Muscle layer of duodenum (tissue), 2 donors: ENCODE measurements around the gene CD82.
A peak's percentile ranks its signal among the peaks of the same experiment; 100 is the strongest.

Experiments used
- H3K27ac ChIP-seq: one replicate; pipeline ENCODE4 v1.7.0; 2013; ENCODE audit warnings: mild to moderate bottlenecking, low read length
- H3K27me3 ChIP-seq: one replicate; pipeline ENCODE4 v1.7.0; 2013; ENCODE audit warnings: low read depth, mild to moderate bottlenecking, control low read depth, low read length
- H3K36me3 ChIP-seq, 2 donors: one replicate each; pipeline ENCODE4 v1.7.0; 2013; ENCODE audit warnings: low read length in 2 of 2, control low read depth in 1 of 2, mild to moderate bottlenecking in 1 of 2; ENCODE audit not compliant: insufficient read depth in 2 of 2, control insufficient read depth in 1 of 2
- H3K4me1 ChIP-seq, 2 donors: one replicate each; pipeline ENCODE4 v1.7.0; 2013; ENCODE audit warnings: low read length in 2 of 2, mild to moderate bottlenecking in 2 of 2, control low read depth in 1 of 2, moderate library complexity in 1 of 2; ENCODE audit not compliant: insufficient read depth in 2 of 2, control insufficient read depth in 1 of 2
- H3K4me3 ChIP-seq, 2 donors: one replicate each; pipeline ENCODE4 v1.7.0; 2013; ENCODE audit warnings: low read length in 2 of 2, low read depth in 1 of 2, mild to moderate bottlenecking in 1 of 2
- H3K9me3 ChIP-seq, 2 donors: one replicate each; pipeline ENCODE4 v1.7.0; 2013; ENCODE audit warnings: low read length in 2 of 2, control low read depth in 1 of 2, mild to moderate bottlenecking in 1 of 2; ENCODE audit not compliant: control insufficient read depth in 1 of 2
- donor health status: healthy.

The CD82 gene

DNA sequence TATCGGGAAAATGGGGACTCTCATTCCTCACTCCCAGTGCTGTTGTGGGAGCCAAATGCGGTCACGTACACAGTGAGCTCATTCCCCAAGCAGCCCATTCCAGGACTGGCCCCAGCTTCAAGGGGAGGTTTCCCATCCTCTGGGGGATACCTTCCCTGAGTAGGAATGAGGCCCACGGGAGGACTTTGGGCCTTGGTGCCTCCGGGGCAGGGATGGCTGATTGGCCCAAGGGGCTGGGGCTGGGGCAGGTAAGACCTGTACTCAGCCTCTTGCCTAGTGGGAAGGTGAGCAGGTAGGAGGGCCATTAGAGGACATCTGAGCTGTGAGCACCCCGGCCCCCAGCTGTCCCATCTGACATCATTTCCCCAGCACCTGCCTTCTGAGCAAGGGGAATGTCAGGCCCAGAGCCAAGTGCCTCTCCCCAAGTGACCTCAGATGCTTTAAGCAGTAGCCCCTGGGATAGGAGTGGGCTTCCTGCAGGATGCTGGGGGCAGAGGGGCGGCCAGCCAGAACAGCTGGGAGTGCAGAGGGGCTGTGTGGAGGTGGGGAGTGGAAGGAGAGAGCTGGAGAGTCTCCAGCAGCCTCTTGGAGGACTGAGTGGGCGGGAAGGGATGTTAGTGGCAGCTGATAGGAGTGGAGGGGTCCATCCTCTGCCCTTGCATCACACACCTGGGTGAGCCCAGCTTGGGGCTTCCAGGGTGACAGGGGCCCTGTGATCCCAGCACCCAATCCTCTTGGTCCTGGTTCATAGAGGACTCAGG lies 58.4 kb downstream of the CD82 start:
- Histone ChIP-seq H3K4me3 (no peak overlapping the region), H3K27ac (no peak overlapping the region), H3K36me3 (peaks cover 1 to 3% of the 10 kb centered on the region in 2 donors), H3K9me3 (no peaks in the 10 kb centered on the region), H3K4me1 (peaks cover 9 to 33% of the 10 kb centered on the region in 2 donors), H3K27me3 (no peaks in the 10 kb centered on the region)

DNA sequence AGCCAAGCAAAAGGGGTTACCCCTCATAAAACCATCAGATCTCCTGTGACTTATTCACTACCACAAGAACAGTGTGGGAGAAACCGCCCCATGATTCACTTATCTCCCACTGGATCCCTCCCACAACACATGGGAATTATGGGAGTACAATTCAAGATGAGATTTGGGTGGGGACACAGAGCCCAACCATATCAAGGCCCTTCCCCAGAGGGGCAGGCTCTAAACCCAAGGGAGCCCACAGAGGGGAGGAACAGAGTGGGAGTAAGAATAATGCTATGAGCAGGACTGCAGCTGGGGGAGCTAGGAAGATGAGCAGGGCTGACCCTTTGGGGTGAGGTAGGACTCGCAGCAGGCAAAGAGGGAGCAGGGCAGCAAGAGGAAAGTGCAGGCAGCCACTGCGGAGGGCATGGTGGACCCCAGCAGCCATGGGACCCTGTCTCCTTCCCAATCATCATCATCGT lies 59.3 kb downstream of the CD82 start:
- Histone ChIP-seq H3K4me3 (no peak overlapping the region), H3K36me3 (no peaks in the 10 kb centered on the region), H3K27me3 (no peaks in the 10 kb centered on the region), H3K27ac (no peak overlapping the region), H3K4me1 (peaks cover 12 to 36% of the 10 kb centered on the region in 2 donors), H3K9me3 (no peaks in the 10 kb centered on the region)

DNA sequence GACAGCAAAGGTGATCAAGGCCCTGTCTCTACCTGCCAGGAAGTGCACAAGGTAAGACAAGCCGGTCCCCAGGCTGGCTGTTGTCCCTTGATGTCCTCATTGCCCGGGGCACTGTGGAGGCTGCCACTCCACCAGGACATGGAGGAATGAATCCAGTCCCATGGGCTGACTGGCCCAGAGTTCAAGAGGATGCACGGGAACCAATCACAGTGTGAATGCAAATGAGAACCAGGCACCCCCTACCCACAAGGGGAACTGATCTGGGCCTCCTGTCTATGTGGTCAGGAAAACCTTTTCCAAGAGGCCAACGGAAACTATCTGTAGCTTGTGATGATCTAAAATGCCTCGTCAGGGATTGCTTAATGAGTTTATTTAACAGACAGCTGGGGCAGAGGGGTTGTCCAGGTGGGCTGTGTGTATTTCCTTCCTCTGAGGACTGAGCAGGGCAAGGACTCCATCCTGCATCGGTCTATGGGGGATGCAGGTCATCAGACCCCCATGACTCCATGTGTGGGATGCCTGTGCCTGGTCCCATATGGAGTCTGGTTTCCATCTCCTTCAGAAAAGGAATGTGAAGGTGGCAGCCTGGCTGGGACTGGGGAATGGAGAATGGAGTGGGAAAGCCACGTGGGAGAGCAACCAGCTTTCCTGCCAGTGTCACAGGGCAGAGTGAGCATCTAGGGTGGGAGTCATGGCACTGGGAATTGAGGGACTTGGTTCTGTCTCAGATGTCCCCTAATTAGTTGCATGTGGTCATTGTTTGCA lies 60.5 kb downstream of the CD82 start:
- no peaks in the 10 kb centered on the region for H3K36me3 ChIP-seq
- no peaks in the 10 kb centered on the region for H3K27me3 ChIP-seq
- H3K4me1 ChIP-seq, result peaks cover 12 to 35% of the 10 kb centered on the region in 2 donors
- no peaks in the 10 kb centered on the region for H3K9me3 ChIP-seq
- no peak overlapping the region for H3K4me3 ChIP-seq
- no peak overlapping the region for H3K27ac ChIP-seq

DNA sequence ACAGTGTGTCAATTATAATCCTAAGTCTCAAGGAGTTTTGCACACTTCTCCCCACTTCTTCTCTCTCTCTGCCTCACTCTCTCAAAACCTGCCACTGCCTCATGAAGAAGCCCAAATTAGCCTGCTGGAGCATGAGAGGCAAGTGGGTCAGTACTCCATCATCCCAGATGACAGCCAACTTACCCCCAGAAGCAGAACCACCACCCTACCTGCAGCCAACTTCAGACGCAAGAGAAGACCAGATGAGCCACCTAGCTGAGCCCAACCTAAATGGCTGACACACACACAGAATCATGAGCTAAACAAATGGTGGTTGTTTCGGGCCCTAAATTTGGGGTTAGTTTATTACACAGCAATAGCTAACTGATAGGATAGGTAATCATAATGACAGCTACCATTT lies 61.2 kb downstream of the CD82 start:
- Histone ChIP-seq H3K4me1 (peaks cover 12 to 30% of the 10 kb centered on the region in 2 donors), H3K9me3 (no peaks in the 10 kb centered on the region), H3K36me3 (no peaks in the 10 kb centered on the region), H3K27ac (no peak overlapping the region), H3K27me3 (no peaks in the 10 kb centered on the region), H3K4me3 (no peak overlapping the region)

DNA sequence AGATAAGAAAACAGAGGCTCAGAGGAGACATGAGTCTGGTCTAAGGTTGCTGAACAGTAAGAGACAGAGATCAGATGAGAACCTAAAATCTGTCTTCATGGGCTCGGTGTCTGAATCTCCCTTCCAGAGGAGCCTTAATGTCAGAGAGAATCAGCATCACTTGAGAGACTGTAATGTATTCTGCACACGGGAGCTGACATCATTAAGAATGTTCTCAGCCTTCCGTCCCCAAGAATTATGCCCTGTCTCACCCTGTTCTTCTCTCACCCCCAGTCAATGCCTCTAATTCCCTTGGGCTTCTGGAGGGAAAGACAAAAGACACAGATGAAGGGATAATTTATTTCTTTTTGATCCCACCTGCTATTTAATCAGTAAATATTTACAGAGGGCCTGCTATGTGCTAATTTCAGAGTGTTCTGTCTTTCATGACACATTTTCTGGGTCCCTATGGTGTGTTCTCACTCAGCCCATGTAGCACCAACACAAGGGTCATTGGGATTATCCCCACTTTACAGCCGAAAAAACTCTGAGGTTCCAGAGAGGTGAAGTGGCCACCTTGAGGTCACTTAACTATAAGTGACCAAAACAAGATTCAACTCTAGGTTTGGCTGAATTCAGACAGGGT lies 61.8 kb downstream of the CD82 start:
- Histone ChIP-seq H3K9me3 (no peaks in the 10 kb centered on the region), H3K27me3 (no peaks in the 10 kb centered on the region), H3K36me3 (no peaks in the 10 kb centered on the region), H3K27ac (peak overlapping the region; percentile 60), H3K4me3 (no peak overlapping the region), H3K4me1 (peaks cover 12 to 32% of the 10 kb centered on the region in 2 donors)

DNA sequence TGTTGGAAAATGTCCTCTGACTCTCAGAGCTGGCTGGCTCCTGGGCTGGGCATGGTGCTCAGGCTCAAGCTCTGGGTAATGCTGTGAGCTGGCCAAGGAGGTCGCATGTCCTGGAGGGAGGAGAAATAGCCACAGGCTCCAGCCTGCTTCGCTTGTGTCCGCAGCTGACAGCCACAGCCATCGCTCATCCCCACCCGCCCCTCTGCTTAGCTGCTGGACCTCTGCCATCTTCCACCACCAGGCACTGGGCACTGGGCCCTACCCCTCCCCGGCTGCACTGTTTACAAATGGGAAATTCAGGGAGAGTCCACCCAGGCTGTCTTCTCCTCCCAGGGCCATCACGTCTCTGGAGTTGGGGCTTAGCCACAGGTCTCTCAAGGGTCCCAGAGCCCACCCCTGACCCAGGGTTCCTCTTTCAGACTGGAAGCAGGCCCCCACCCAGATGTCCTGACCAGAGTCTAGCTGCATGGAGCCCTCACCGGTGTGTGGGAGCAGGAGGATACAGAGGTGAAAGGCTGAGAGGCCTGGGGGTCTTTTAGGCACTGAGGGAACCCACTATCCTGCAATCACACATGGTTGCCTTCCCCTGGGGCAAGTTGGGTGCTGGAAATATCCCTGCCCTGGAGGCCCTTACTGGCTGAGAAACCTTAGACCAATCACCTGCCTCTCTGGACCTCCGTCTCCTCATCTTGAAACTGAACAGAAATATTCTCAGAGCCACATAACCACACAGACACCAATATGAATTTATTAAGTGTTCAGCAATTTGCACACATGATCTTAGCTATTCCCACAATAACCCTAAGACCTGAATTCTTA lies 62.7 kb downstream of the CD82 start:
- Histone ChIP-seq H3K4me3 (no peak overlapping the region), H3K36me3 (no peaks in the 10 kb centered on the region), H3K27me3 (no peaks in the 10 kb centered on the region), H3K4me1 (peaks cover 12 to 33% of the 10 kb centered on the region in 2 donors), H3K9me3 (no peaks in the 10 kb centered on the region), H3K27ac (peak overlapping the region; percentile 60)

DNA sequence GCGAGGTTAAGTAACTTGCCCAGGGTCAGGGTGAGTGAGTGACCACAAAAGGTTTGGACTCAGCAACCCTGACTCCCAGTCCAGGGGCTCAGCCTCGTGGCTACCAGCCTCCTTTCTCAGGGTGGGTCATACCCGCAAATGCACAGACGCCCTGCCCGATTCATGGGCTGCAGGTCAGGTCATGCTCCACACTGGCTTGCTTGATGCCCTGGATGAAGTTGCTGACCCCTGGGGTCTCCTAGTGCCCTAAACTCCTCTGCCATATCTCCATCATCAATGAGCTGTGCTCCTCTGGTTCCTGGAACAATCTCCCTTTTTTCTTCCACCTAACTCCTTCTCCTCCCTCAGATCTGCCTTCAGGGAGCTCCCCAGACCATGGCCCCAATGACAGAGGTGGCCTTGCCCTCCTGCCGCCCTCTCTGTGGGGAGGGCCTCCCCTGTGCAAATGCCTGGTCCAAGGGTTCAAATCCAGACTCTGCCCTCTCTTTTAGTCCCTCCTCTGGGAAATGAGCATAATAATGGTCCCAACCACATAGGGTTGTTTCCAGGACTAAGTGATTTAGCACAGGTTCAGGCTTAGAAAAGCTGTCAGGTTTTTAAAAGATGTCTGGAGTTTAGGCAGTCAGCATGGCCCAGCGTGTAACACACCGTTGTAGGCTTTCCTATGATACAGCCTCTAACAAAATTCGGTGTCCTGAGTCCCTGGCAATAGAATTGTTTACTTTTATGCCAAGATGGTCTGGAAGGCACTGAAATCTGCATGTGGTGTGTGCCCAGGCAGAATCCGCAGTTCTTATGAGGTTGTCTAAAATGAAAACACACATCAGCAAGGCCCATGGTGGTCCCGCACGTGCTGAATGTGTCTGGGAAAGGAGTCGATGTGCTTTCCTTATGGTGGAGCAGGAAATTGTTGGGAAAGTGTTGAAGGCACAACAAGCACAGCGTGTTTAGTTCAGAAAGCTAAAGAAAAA lies 63.6 kb downstream of the CD82 start:
- H3K4me3 ChIP-seq, result no peak overlapping the region
- H3K9me3 ChIP-seq, result no peaks in the 10 kb centered on the region
- peaks cover 12 to 25% of the 10 kb centered on the region in 2 donors for H3K4me1 ChIP-seq
- no peak overlapping the region for H3K27ac ChIP-seq
- H3K36me3 ChIP-seq, result no peaks in the 10 kb centered on the region
- no peaks in the 10 kb centered on the region for H3K27me3 ChIP-seq

DNA sequence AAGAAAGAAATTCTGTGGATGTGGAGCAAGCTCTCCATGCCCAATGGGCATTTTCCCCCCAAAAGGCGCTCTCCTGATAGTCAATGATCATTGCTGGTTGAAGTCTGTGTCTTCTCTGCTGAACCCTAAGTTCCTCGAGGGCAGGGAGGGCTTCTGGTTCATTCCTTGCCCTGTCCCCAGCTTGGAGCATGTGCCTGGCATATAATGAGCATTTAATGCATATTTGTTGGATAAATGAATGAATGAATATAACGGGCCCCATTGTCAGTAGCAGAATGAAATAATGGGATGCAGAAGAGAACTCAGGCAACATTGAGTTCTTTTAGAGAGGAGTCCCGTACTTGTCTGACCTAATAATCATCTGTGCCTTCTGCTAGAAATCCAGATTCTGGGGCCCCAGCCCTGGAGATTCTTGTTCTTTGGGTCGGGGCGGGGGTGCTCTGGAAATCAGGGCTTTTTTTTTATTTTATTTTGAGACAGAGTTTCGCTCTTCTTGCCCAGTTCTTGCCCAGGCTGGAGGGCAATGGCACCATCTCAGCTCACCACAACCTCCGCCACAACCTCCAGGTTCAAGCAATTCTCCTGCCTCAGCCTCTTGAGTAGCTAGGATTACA lies 64.4 kb downstream of the CD82 start:
- no peaks in the 10 kb centered on the region for H3K36me3 ChIP-seq
- H3K4me1 ChIP-seq, result peaks cover 12 to 31% of the 10 kb centered on the region in 2 donors
- no peaks in the 10 kb centered on the region for H3K9me3 ChIP-seq
- H3K27ac ChIP-seq, result no peak overlapping the region
- no peaks in the 10 kb centered on the region for H3K27me3 ChIP-seq
- no peak overlapping the region for H3K4me3 ChIP-seq

DNA sequence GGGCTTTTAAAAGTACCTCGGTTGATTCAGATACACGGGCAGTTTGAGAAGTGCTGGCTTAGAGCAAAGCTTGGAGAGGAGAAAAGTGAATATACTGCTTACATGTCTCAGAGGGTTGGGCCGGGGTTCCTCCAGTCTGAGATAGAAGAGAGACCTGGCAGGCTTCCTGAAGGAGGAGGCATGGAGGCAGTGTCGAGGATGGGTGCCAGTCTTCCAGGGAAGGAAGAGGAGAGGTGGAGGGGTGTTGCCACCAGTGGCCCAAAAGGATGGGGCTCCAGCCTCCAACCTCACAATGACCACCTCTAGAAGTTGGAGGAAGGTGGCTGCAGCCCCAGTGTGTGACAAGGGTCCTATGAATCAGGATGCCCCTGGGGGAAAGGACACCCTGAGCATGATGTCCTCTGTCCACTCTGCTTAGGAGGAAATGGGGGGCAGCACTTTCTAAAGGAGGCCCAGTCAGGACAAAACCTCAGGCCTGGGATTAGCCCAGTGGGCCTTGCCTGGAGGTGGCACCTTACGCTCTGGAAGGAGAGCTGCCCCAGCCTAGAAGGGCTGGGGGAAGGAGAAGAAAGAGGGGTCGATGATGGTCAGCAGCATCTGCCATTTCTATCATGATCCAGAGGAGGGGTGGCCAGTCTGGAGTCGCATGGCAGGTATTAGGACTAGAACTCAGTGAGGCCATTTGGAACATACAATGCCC lies 65.2 kb downstream of the CD82 start:
- no peaks in the 10 kb centered on the region for H3K36me3 ChIP-seq
- no peaks in the 10 kb centered on the region for H3K27me3 ChIP-seq
- no peak overlapping the region for H3K4me3 ChIP-seq
- peaks cover 12 to 36% of the 10 kb centered on the region in 2 donors for H3K4me1 ChIP-seq
- no peak overlapping the region for H3K27ac ChIP-seq
- H3K9me3 ChIP-seq, result no peaks in the 10 kb centered on the region
